B cell (primary cell): ENCODE results near the gene PDK4. TPM values are rescaled to one million over a fixed set of nuclear protein-coding genes. Genes with fewer than 3 reads are reported as not detected.

Source experiments
- ATAC-seq: fragments of 200-7000 bp; cut with Tn5 transposase; one replicate; pipeline ENCODE4 v1.10.0; 2021; ENCODE audit warnings: low read depth, mild to moderate bottlenecking, moderate number of reproducible peaks, moderate library complexity
- CTCF ChIA-PET: fragments of 350-600 bp; sonication (Branson Sonifier 250); formaldehyde crosslinking; loops from one replicate; lab custom pipeline; 2021; ENCODE audit warnings: antibody characterized with exemption, inconsistent platforms; lab: Charles Lee
- POLR2A ChIA-PET: fragments of 350-600 bp; sonication (Branson Sonifier 250); formaldehyde crosslinking; loops from one replicate; lab custom pipeline; 2021; ENCODE audit warnings: antibody characterized with exemption; lab: Charles Lee
- DNase-seq: peaks from one replicate; pipeline ENCODE4 v3.0.0; 2013
- H2AFZ ChIP-seq: 2 replicates; pipeline ENCODE4 v1.6.1; 2012; ENCODE audit warnings: mild to moderate bottlenecking, low read depth, low read length; ENCODE audit not compliant: insufficient read depth, poor library complexity, severe bottlenecking
- H3K27ac ChIP-seq, 2 donors: 1 replicate in 1 of 2; 2 replicates in 1 of 2; pipeline ENCODE4 v1.5.1; 2012 to 2013; ENCODE audit warnings: low read length in 2 of 2, mild to moderate bottlenecking in 2 of 2, moderate library complexity in 1 of 2
- H3K27me3 ChIP-seq, 4 experiments: fragments of 200-600 bp in 1 of 4; sonication (generic) in 1 of 4; replicated peaks in 1 of 4; 1 replicate in 2 of 4; 2 replicates in 2 of 4; pipeline versions ENCODE4 v1.6.1 to v1.7.0; 2013 to 2016; ENCODE audit warnings: low read length in 3 of 4, mild to moderate bottlenecking in 2 of 4, mixed read lengths in 1 of 4, moderate library complexity in 1 of 4; ENCODE audit not compliant: insufficient read depth in 4 of 4, control insufficient read depth in 3 of 4; ENCODE audit errors: control extremely low read depth in 1 of 4
- H3K36me3 ChIP-seq, 2 experiments: replicated peaks in 1 of 2; 1 replicate in 1 of 2; 2 replicates in 1 of 2; pipeline versions ENCODE4 v1.6.1 to v1.7.1; 2013; ENCODE audit warnings: low read length in 1 of 2; ENCODE audit not compliant: insufficient read depth in 2 of 2, control insufficient read depth in 1 of 2; ENCODE audit errors: control extremely low read depth in 1 of 2, extremely low read depth in 1 of 2
- H3K4me1 ChIP-seq, 2 donors: fragments of 200-600 bp in 1 of 2; sonication (generic) in 1 of 2; 1 replicate in 1 of 2; 2 replicates in 1 of 2; pipeline versions ENCODE4 v1.5.1 to v1.6.1; 2013 to 2017; ENCODE audit warnings: low read length in 2 of 2; ENCODE audit not compliant: control insufficient read depth in 2 of 2, insufficient read depth in 2 of 2
- H3K4me2 ChIP-seq: replicated peaks from 2 replicates; pipeline ENCODE3; 2012; ENCODE audit warnings: mild to moderate bottlenecking, low read depth, low read length; ENCODE audit not compliant: poor library complexity, severe bottlenecking
- H3K4me3 ChIP-seq, 5 experiments: fragments of 200-600 bp in 1 of 5; sonication (generic) in 1 of 5; 1 replicate in 3 of 5; 2 replicates in 2 of 5; pipeline versions ENCODE4 v1.5.1 to v1.7.0; 2011 to 2016; ENCODE audit warnings: low read length in 4 of 5, mild to moderate bottlenecking in 4 of 5, low read depth in 2 of 5, control low read depth in 1 of 5, moderate library complexity in 1 of 5; ENCODE audit not compliant: insufficient read depth in 1 of 5; ENCODE audit errors: control extremely low read depth in 1 of 5, extremely low read depth in 1 of 5
- H3K79me2 ChIP-seq: fragments of 200-600 bp; sonication (generic); one replicate; pipeline ENCODE4 v1.6.0; 2016; ENCODE audit warnings: low read length; ENCODE audit not compliant: control insufficient read depth, insufficient read depth
- H3K9ac ChIP-seq: fragments of 200-600 bp; sonication (generic); 2 replicates; pipeline ENCODE4 v1.6.1; 2017; ENCODE audit warnings: mild to moderate bottlenecking, low read length, moderate library complexity
- H3K9me3 ChIP-seq, 3 donors: one replicate each; pipeline versions ENCODE4 v1.6.1 to v1.7.1; 2013; ENCODE audit warnings: low read length in 2 of 3; ENCODE audit not compliant: control insufficient read depth in 2 of 3, insufficient read depth in 1 of 3; ENCODE audit errors: control extremely low read depth in 1 of 3
- H4K20me1 ChIP-seq: 2 replicates; pipeline ENCODE4 v1.6.0; 2012; ENCODE audit warnings: mild to moderate bottlenecking, low read length; ENCODE audit not compliant: insufficient read depth, control insufficient read depth, poor library complexity, severe bottlenecking
- H3K27ac Mint-ChIP-seq: one replicate; pipeline ENCODE4 v1.8.0; 2021; ENCODE audit warnings: mixed read lengths
- H3K27me3 Mint-ChIP-seq: one replicate; pipeline ENCODE4 v1.8.0; 2021; ENCODE audit warnings: mixed read lengths
- H3K4me1 Mint-ChIP-seq: one replicate; pipeline ENCODE4 v1.8.0; 2021; ENCODE audit warnings: mixed read lengths
- H3K4me3 Mint-ChIP-seq: one replicate; pipeline ENCODE4 v1.8.0; 2021; ENCODE audit warnings: mixed read lengths
- H3K9me3 Mint-ChIP-seq: one replicate; pipeline ENCODE4 v1.8.0; 2022; ENCODE audit warnings: mixed read lengths; ENCODE audit not compliant: insufficient read depth
- CTCF ChIP-seq: fragments of 200-600 bp; IDR thresholded peaks from one replicate; pipeline ENCODE4 v1.8.0; 2022; ENCODE audit warnings: antibody characterized with exemption, mild to moderate bottlenecking
- EZH2 ChIP-seq: IDR thresholded peaks from 2 replicates; pipeline ENCODE4 v1.6.1; 2012; ENCODE audit warnings: borderline replicate concordance, low read depth, mild to moderate bottlenecking, moderate library complexity, low read length; ENCODE audit not compliant: insufficient read depth, poor library complexity, severe bottlenecking
- WGBS: methylation state at CpG from one replicate; pipeline ENCODE4 v1.1.5; 2013; ENCODE audit warnings: missing lambda C conversion rate; ENCODE audit not compliant: insufficient coverage; 5-methylcytosine and 5-hydroxymethylcytosine counted together
- intact Hi-C: fragments of 100-400 bp; cut with micrococcal nuclease; formaldehyde crosslinking; loops from one replicate; pipeline ENCODE4 v1.10.0; 2022
- polyA plus RNA-seq: library from polyadenylated mRNA; depleted of rRNA; stranded (reverse); fragments of >200 nt; gene quantifications from 2 replicates; pipeline ENCODE4 v1.2.3, GENCODE V29; 2012
- total RNA-seq, 2 donors: library from RNA; stranded (reverse); fragments of 120-200 nt in 1 of 2; gene quantifications; 1 replicate in 1 of 2; 2 replicates in 1 of 2; pipeline versions ENCODE4 v1.2.3 to v1.2.4, GENCODE V29; 2013 to 2022

PDK4 gene
- total and polyA plus RNA-seq, 2 donors (not counting 1 experiment from before 2014, with no cell fraction given): 0.54 to 6.8 TPM

GRCh38 chr7:95549818-95550529 lies 46.3 kb downstream of the PDK4 start:
- no peak for ATAC-seq
- no peaks in the 10 kb centered on the region for H3K36me3 ChIP-seq
- POLR2A ChIA-PET: no interaction called here
- Mint-ChIP-seq H3K27ac (peak overlapping the region; percentile 7), H3K4me1 (peaks cover 6% of the 10 kb centered on the region), H3K4me3 (no peak overlapping the region), H3K27me3 (peaks cover 18% of the 10 kb centered on the region), H3K9me3 (no peaks in the 10 kb centered on the region)
- no peak for DNase-seq
- no peaks in the 10 kb centered on the region for H3K9me3 ChIP-seq
- CTCF ChIA-PET: interaction anchor here (0.9 to 1.4 kb wide), 5 partner anchors 22 to 140 kb away, joined by 3 to 7 read pairs (median 5); no protein-coding TSS in a partner anchor
- WGBS: 100% methylated on average over 3 of the region's 6 CpGs
- intact Hi-C loops: loop anchor here (5.0 kb wide), 2 partner anchors 42 to 57 kb away; no protein-coding TSS in a partner anchor
- no peak overlapping the region for H3K9ac ChIP-seq
- no peak overlapping the region for H3K4me3 ChIP-seq
- no peak overlapping the region for H2AFZ ChIP-seq
- no peak overlapping the region for H3K27ac ChIP-seq
- peaks cover 2 to 7% of the 10 kb centered on the region in 2 donors for H3K4me1 ChIP-seq
- no peak overlapping the region for H3K4me2 ChIP-seq
- no peaks in the 10 kb centered on the region for H4K20me1 ChIP-seq
- H3K79me2 ChIP-seq: no peaks in the 10 kb centered on the region
- TF ChIP-seq CTCF: no peak
- no peak for TF ChIP-seq EZH2
- peaks cover 0 to 5% (median under 1%) of the 10 kb centered on the region in 4 experiments for H3K27me3 ChIP-seq
